ENCODE results near the gene LSM2.

LSM2 gene

DNA sequence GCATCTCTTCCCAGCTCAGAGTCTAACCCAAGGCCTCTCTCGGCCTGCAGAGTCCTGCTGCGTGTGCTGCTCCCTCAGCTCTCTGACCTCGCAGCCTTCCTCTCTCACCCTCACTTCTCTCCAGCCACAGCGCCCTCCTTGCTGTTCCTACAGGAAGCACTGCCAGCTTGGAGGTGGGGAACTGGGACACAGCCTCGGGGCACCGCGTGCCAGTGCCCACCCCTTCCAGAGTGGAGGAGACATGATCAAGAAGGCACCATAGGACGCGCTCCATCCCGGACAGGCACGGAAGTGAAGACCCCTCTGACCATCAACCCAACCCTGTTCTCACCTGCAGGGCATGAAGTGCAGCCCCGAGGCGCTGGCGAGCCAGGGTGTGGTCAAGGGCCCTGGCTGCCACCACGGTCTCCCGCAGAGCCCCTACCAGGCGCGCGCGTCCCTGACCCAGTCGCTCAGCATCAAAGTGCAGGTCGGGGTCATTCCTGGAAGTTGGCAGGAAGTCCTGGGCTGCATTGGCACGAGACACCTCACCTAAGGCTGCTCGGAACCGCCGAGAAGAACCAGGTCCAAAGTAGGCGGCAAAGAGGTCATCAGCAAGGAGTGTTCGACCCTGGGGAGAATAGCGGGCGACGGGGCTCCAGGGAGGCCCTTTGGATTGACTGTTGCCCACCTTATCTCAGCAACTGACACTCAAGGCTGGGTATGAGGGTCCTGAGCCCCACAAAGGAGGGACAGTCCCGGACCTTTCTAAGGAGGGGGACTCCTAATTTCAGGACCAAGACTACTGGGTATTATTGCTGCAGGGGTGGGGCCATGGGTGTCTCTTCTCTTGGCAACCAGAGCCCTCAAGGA, 30.9 kb downstream of the LSM2 start:
- Histone ChIP-seq H3K4me3 (no peak overlapping the region), H3K27me3 (no peaks in the 10 kb centered on the region), H3K27ac (no peak overlapping the region), H3K4me1 (peaks cover 0 to 12% (median 8%) of the 10 kb centered on the region in 4 donors), H3K9me3 (no peaks in the 10 kb centered on the region), H3K36me3 (peaks cover 14 to 32% (median 28%) of the 10 kb centered on the region in 3 donors)
- intact Hi-C loops (cut with DNase I; ENCODE audit: low total_unique reads), result no loop called here
- TF ChIP-seq, protein P1, sequence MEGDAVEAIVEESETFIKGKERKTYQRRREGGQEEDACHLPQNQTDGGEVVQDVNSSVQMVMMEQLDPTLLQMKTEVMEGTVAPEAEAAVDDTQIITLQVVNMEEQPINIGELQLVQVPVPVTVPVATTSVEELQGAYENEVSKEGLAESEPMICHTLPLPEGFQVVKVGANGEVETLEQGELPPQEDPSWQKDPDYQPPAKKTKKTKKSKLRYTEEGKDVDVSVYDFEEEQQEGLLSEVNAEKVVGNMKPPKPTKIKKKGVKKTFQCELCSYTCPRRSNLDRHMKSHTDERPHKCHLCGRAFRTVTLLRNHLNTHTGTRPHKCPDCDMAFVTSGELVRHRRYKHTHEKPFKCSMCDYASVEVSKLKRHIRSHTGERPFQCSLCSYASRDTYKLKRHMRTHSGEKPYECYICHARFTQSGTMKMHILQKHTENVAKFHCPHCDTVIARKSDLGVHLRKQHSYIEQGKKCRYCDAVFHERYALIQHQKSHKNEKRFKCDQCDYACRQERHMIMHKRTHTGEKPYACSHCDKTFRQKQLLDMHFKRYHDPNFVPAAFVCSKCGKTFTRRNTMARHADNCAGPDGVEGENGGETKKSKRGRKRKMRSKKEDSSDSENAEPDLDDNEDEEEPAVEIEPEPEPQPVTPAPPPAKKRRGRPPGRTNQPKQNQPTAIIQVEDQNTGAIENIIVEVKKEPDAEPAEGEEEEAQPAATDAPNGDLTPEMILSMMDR (IDR thresholded peaks at IDR 0.05), result no peak
- DNase-seq, result no peak

DNA sequence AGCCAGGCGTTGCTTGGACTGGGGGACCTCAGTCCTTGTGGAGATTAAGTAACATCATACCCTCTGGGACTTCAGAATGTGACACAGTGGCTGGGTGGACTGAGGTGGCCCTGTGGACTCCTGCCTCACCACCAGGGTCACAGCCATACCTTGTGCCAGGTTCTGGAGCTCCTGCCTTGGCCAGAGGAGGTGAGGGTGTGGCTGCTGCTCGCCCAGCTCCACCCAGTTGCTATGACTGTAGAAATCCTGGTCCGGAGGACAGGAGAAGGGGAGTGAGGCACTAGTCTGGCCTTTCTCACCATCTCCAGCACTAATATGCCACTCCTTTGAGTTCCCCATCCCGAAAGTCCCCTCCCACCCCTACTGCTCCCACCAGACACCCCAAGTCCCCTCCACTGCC, 31.6 kb downstream of the LSM2 start:
- no peaks in the 10 kb centered on the region for H3K27me3 ChIP-seq
- H3K4me1 ChIP-seq, result peaks cover 0 to 12% (median 8%) of the 10 kb centered on the region in 4 donors
- H3K27ac ChIP-seq, result no peak overlapping the region
- H3K9me3 ChIP-seq, result no peaks in the 10 kb centered on the region
- TF ChIP-seq, protein P1 (IDR thresholded peaks at IDR 0.05), result no peak
- no peak overlapping the region for H3K4me3 ChIP-seq
- intact Hi-C loops (cut with DNase I; ENCODE audit: low total_unique reads), result no loop called here
- no peak for DNase-seq
- H3K36me3 ChIP-seq, result peaks cover 7 to 25% (median 22%) of the 10 kb centered on the region in 3 donors

DNA sequence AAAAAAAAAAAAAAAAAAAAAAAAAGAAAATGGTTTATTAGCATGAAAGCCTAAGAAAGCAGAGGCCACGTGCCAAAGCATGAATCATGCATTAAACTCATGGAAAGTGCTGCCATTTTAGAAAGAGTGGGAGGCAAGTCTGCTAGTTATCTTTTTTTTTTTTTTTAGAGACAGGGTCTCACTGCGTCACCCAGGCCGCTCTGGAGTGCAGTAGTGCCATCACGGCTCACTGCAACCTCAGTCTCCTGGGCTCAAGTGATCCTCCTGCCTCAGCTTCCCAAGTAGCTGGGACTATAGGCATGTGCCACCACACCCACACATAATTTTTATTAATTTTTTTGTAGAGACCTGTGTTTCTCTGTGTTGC, 34.8 kb downstream of the LSM2 start:
- intact Hi-C loops (cut with DNase I; ENCODE audit: low total_unique reads), result no loop called here
- peaks cover 0 to 6% (median 4%) of the 10 kb centered on the region in 4 donors for H3K4me1 ChIP-seq
- DNase-seq, result no peak
- H3K36me3 ChIP-seq, result no peaks in the 10 kb centered on the region
- no peaks in the 10 kb centered on the region for H3K9me3 ChIP-seq
- H3K27me3 ChIP-seq, result no peaks in the 10 kb centered on the region
- H3K27ac ChIP-seq, result no peak overlapping the region
- H3K4me3 ChIP-seq, result no peak overlapping the region
- TF ChIP-seq, protein P1 (IDR thresholded peaks at IDR 0.05), result no peak

DNA sequence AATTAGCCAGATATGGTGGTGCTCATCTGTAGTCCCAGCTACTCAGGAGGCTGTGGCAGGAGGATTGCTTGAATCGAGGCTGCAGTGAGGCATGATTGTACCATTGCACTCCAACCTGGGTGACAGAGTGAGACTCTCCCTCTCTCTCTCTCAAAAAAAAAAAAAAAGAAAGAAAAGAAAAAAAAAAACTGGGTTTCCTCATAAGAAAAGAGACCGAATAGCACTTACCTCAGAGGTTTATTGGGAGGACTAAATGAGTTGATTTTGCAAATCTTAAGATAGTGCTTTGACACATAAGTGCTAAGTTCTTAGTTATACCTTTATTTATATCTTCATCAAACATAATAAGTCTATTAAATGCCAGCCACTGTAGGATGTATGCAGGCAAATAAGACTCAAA, 35.9 kb downstream of the LSM2 start:
- peaks cover 0 to 7% (median 3%) of the 10 kb centered on the region in 4 donors for H3K4me1 ChIP-seq
- H3K9me3 ChIP-seq, result no peaks in the 10 kb centered on the region
- intact Hi-C loops (cut with DNase I; ENCODE audit: low total_unique reads), result no loop called here
- H3K27me3 ChIP-seq, result peaks cover 0 to 8% of the 10 kb centered on the region in 2 donors
- H3K4me3 ChIP-seq, result no peak overlapping the region
- no peaks in the 10 kb centered on the region for H3K36me3 ChIP-seq
- DNase-seq, result no peak
- H3K27ac ChIP-seq, result no peak overlapping the region
- TF ChIP-seq, protein P1 (IDR thresholded peaks at IDR 0.05), result no peak

DNA sequence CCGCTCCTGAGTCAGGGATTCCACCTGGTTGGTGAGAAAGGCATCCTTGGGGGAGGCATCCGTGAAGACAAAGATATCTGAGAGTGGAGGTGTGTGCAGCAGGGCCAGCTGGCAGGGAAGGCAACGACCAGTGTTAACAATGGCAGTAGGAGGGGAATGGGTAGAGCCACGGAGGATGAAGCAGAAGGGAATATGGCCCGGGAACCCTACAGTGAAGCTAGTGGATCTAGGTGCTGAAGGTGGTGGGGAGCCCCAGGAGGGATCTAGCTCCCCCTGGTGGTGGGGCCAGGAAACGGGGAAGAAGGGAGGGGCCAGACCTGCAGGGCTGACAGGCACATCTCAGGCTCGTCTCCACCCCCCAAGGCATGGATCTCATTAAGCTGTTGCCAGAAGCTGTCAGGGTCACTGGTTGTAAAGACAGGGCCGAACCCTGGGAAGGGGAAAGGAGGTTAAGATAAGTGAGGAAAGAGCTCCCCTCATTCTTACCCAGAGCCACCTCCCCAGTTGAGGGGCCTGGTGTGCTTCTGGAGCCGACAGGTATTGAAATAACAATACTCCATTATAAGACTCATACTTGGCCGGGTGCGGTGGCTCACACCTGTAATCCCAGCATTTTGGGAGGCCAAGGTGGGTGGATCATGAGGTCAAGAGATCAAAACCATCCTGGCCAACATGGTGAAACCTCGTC, 36.9 kb downstream of the LSM2 start:
- Histone ChIP-seq H3K4me1 (peaks cover 0 to 7% (median 3%) of the 10 kb centered on the region in 4 donors), H3K9me3 (no peaks in the 10 kb centered on the region), H3K36me3 (no peaks in the 10 kb centered on the region), H3K4me3 (no peak overlapping the region), H3K27ac (no peak overlapping the region), H3K27me3 (peaks cover 0 to 12% of the 10 kb centered on the region in 2 donors)
- peak; percentile 51 to 82 for DNase-seq
- TF ChIP-seq, protein P1 (IDR thresholded peaks at IDR 0.05), result peak; percentile 45 to 49
- intact Hi-C loops (cut with DNase I; ENCODE audit: low total_unique reads), result no loop called here
